Measurements from ENCODE around the gene ICOS.
"Not testable (repeated sequence)": the region's sequence is repeated elsewhere in the genome, so short reads cannot be mapped to it uniquely, and the experiment has no call there.

Gene ICOS

DNA sequence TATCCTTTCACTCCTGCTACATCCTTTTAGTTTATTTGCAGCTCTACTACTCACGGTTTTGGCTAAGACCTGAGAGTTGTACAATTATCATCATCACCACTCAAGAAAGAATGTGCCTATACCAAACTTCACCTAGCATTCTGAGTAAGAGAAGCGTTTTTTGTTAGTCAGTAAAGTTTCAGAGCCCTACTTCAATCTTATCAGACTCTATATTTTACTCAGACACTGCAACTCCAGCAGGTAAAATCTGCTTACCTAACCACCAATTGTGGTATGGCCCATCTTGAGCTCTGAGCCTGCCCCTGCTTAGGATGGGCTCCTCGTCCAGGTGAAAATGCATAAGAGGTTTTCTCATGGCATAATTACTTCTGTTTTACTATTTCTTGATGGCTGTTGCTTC, 37.1 kb downstream of the ICOS start:
- DNase-seq (ENCODE audit: low read depth, low spot score): no peak

- no peak for DNase-seq (ENCODE audit: low read depth, low spot score)
These were observed 39.3 kb downstream of the ICOS start for GRCh38 chr2:203975912-203976311.

DNA sequence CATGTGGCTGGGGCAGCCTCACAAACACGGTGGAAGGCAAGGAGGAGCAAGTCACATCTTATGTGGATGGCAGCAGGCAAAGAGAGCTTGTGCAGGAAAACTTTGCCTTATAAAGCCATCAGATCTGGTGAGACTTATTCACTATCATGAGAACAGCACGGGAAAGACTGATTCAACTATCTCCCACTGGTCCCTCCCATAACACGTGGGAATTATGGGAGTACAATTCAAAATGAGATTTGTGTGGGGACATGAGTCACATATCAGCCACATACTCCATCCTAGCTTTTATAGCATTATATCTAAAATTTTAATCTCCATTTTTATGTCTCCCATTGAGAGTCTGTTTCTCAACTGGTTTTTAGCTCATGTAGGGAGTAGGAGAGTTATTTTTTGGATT, 45.7 kb downstream of the ICOS start:
- DNase-seq (ENCODE audit: low read depth, low spot score): no peak

GRCh38 chr2:203983064-203983715, 46.6 kb downstream of the ICOS start:
- DNase-seq (ENCODE audit: low read depth, low spot score): no peak

DNA sequence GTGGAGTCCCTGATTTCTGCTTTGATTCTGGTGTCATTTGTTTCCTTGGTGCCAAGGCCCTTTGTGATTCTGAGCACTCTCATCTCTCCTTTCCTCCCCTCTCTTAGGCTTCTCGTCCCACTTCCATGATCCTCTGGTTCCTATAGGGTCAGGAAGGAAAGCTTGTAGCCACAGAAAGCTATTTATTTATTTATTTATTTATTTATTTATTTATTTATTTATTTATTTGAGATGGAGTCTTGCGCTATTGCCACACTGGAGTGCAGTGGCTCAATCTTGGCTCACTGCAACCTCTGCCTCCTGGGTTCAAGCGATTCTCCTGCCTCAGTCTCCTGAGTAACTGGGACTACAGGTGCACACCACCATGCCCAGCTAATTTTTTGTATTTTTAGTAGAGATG, 49.4 kb downstream of the ICOS start:
- not testable (repeated sequence) for DNase-seq (ENCODE audit: low read depth, low spot score)

GRCh38 chr2:203987959-203988358, 51.4 kb downstream of the ICOS start:
- DNase-seq (ENCODE audit: low read depth, low spot score): no peak

DNA sequence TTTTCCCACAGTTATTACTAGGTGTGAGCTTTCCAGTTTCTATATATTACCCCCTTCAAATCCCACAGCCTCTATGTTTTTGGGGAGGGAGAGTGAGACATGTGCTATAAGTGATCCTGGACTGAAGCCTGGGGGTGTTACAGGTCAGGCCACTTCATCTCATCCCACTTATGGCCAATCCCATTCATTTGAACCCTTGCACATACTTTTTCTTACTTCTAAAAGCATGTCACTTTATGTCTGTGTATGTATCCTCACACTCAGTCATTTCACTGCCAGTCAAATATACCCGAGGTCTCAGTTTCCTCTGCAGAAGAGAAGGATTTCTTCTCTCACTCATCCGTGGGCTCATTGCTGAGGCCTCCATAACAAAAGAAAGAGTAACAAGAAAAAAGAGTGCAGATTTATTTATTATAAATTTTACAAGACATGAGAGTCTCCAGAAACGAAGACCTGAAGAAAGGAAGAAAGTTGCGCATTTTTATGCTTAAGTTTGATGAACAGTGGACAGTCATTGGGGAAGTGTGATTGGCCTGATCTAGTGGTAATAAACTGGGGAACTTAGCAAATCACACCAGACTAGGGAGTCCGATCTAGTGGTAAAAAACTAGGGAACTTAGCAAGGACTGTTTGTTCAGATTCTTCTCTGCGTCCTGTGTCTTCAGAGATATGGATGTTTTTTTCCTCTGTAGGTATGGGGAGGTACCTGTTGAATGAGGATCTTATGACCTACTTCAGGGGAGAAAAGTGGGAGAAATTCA, 52.1 kb downstream of the ICOS start:
- no peak for DNase-seq (ENCODE audit: low read depth, low spot score)

DNA sequence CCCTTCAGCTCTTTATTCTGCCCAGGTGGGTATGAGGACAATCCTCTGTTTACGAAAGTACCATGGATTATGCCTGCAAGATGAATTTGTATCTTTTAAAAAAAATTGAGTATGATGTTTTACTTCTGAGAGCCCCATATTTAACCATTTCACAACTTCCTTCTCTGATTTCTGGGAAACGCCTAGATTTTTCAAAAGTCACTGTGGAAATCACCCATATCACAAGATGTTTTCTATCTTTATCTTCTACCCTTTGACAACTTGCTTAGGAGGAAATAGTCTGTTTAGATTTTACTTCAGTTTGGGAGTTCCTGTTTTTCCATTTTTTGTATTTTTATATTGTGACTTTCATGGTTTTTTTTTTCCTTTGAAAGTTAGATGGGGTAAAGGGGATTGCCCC, 53.0 kb downstream of the ICOS start:
- no peak for DNase-seq (ENCODE audit: low read depth, low spot score)

GRCh38 chr2:203992509-203992908, 55.9 kb downstream of the ICOS start:
- no peak for DNase-seq (ENCODE audit: low read depth, low spot score)

DNA sequence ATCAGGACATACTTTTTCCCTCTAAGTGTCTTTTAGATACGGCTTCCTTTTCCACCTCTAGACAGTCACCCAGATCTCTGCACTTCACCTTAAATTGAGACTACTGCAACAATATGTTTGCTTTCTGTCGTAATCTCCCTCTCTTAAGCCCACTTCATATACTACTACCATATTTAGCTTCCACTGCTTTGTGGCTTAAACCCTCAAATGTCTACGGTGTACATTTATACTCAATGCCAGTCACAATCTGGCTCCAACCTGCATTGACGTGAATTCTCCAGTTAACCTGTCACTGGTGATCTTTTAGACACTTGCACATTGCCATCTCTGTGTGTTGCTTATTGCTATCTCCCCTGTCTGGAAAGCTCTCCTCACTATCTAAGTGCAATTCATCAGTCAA, 56.4 kb downstream of the ICOS start:
- DNase-seq (ENCODE audit: low read depth, low spot score): no peak

DNA sequence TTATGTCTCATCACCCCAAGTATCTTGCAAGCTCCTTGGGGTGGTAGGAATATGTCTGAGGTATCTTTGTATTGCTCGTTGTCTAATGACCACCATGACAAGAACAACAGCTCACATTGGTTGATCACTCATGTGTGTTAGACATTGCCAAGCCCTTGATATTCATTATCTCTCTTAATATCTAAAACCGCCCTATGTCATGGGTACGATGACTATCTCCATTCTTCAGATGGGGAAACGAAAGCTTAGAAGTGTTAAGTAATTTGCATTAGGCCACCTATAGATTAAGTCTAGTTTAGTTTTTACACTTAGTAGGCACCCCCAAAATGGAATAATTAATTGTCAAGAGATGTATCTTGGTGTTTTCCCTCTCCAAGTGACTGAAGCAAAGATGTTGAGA, 57.0 kb downstream of the ICOS start:
- DNase-seq (ENCODE audit: low read depth, low spot score): no peak

DNA sequence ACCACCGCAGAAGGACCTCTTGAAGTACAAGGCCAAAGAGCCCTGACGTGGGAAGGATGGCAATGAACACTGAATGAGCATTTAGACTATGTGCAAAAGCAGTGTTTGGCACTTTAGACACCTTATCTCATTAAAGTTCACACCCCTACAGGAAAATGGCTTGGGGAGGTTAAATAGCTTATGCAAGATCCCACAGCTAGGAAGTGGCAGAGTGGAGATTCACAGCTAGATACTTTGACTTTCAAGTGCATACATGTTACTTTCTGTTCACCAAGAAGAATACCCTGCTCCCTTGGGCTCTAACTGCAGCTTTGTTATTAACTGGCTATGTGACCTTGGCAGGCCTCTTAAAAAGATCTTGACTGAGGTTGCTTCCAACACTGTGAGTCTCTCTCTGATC, 58.2 kb downstream of the ICOS start:
- DNase-seq (ENCODE audit: low read depth, low spot score): no peak

GRCh38 chr2:203996692-203997091, 60.1 kb downstream of the ICOS start:
- DNase-seq (ENCODE audit: low read depth, low spot score): no peak

- no peak for DNase-seq (ENCODE audit: low read depth, low spot score)
These were observed 60.9 kb downstream of the ICOS start for GRCh38 chr2:203997481-203997880.

GRCh38 chr2:203997980-203998809, 61.6 kb downstream of the ICOS start:
- DNase-seq (ENCODE audit: low read depth, low spot score): no peak

GRCh38 chr2:203999835-204000234, 63.3 kb downstream of the ICOS start:
- DNase-seq (ENCODE audit: low read depth, low spot score): no peak

DNA sequence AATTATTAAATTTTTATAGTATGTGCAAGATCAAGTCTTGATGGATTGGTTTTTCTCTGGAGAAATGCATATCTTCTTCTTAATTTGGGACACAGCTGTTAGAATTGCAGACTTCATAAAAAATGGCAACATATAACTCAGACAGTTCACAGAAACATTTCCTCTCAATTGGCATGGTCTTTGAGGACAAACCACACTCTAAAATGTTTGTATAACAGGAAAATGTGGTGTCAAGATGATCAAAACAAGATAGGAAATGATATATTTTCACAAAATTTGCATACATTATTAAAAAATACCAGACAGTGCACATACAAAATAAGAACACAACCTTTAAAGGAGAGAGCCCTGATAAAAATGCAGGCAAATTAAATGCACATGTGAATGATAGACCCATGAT, 63.9 kb downstream of the ICOS start:
- no peak for DNase-seq (ENCODE audit: low read depth, low spot score)

DNA sequence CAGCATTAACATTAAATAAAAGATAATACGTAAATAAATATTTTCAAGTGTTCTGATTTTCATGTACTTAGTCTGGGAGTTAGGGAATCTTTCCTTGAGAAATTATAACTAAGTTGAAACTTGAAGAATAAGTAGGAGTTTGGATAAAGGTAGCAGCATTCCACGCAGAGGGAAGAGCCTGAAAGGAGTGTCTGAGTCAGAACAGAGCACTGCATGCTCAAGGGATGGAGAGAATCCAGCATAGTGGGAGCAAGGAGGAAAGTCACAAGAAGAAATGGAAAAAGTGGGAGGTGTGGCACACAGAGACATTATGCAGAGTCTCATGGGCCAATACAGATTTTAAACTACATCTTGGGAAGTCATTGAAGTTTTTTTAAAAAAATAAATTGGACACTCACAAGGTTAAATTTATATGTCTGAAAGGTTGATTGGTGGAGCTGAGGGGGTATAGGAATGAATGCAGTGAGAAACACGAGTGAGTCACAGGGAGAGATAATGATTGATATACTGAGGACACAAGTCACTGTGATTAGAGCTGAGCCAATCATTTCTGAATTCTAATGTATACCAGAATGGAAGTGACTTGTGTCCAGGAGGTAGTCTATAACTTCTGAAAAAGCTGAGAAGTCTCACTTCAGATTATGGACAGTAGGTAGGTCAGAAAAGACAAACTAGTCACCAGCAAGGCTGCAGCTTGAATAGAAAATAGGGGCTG, 66.9 kb downstream of the ICOS start:
- no peak for DNase-seq (ENCODE audit: low read depth, low spot score)

- no peak for DNase-seq (ENCODE audit: low read depth, low spot score)
These were observed 68.3 kb downstream of the ICOS start for GRCh38 chr2:204004912-204005311.

DNA sequence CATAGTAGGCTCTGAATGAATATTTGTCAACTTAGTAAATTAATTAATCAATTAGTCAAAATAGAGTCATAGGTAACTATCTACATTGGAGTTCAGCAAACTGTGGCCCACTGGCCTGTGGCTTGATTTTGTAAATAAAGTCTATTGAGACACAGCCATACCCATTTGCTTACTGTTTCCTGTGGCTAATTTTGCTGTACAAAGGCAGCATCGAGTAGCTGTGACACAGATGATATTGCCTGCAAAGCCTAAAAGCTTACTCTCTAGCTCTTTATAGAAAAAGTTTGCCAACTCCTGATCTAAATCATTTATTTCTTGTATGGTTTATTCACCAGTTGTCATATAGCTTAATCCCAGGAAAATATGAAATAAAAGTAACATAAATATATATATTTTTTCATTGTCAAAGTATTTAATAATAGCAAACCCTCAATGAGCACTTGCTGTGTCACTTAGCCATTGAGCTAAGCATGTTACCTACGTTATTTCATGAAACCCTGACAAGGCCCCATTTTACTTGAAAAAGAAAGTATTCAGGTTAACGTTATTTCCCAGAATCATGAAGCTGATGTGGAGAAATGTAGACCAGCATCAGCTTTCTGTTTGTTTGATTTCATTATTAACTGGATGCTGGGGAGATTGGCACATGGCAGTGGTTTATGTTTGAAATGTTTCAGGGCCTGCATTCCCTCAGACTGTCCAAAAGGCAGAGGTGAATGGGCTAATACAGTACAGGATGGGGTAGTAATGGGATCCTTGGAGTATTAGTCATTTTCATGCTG, 69.6 kb downstream of the ICOS start:
- DNase-seq (ENCODE audit: low read depth, low spot score): no peak

- DNase-seq (ENCODE audit: low read depth, low spot score): no peak
These were observed 71.8 kb downstream of the ICOS start for GRCh38 chr2:204008352-204008751.
